Erythroblast (primary cell): ENCODE data around the gene GPSM1.

Source experiments
- GATA1 ChIP-seq: IDR thresholded peaks from 2 replicates; pipeline ENCODE4 v1.6.1; 2011; ENCODE audit warnings: low read depth, mild to moderate bottlenecking, control low read depth, low read length, moderate library complexity
- POLR2A ChIP-seq: IDR thresholded peaks from 2 replicates; pipeline ENCODE4 v1.6.1; 2011; ENCODE audit warnings: mild to moderate bottlenecking, low read length

- no peak for TF ChIP-seq POLR2A
- TF ChIP-seq GATA1, result no peak
These were observed 24.0 kb downstream of the GPSM1 start for GRCh38 chr9:136351252-136351800.
